Body of pancreas (tissue), 4 donors: ENCODE measurements around the gene ITGB1BP1. TPM values are rescaled to one million over a fixed set of nuclear protein-coding genes. Genes with fewer than 3 reads are reported as not detected.
A peak's percentile ranks its signal among the peaks of the same experiment; 100 is the strongest.
"Not testable (repeated sequence)": the region's sequence is repeated elsewhere in the genome, so short reads cannot be mapped to it uniquely, and the experiment has no call there.

Experiments
- ATAC-seq: fragments of 150-250 bp; one replicate; pipeline ENCODE4 v1.9.1; 2016
- DNase-seq, 4 donors: peaks; one replicate each; pipeline ENCODE4 v3.0.0-alpha.2; 2019
- H3K27ac ChIP-seq, 4 donors: fragments of 200-600 bp; sonication (generic); 1 replicate in 3 of 4; 2 replicates in 1 of 4; pipeline versions ENCODE4 v1.5.1 to v1.6.1; 2016 to 2019; ENCODE audit warnings: mild to moderate bottlenecking in 1 of 4, mixed read lengths in 1 of 4, moderate library complexity in 1 of 4
- H3K27me3 ChIP-seq, 2 donors: fragments of 200-600 bp; sonication (generic); one replicate each; pipeline ENCODE4 v1.6.0; 2016; ENCODE audit warnings: mild to moderate bottlenecking in 1 of 2
- H3K36me3 ChIP-seq, 2 donors: fragments of 200-600 bp; sonication (generic); replicated peaks in 1 of 2; 2 replicates each; pipeline ENCODE4 v1.5.1; 2016; ENCODE audit warnings: low read depth in 2 of 2; ENCODE audit not compliant: insufficient read depth in 1 of 2
- H3K4me1 ChIP-seq: fragments of 200-600 bp; sonication (generic); one replicate; pipeline ENCODE4 v1.6.0; 2016
- H3K4me3 ChIP-seq, 2 donors: fragments of 200-600 bp; sonication (generic); 1 replicate in 1 of 2; 2 replicates in 1 of 2; pipeline ENCODE4 v1.5.1; 2016 to 2019
- H3K9me3 ChIP-seq, 3 donors: fragments of 200-600 bp; sonication (generic); 1 replicate in 2 of 3; 2 replicates in 1 of 3; pipeline ENCODE4 v1.5.1; 2016
- POLR2A ChIP-seq, 3 donors: fragments of 450-650 bp; IDR thresholded peaks; one replicate each; pipeline ENCODE4 v1.6.1; 2016; ENCODE audit warnings: antibody characterized with exemption in 3 of 3, mild to moderate bottlenecking in 2 of 3
- WGBS, 2 donors: methylation state at CpG; one replicate each; pipeline ENCODE4 v1.1.5; 2017; 5-methylcytosine and 5-hydroxymethylcytosine counted together
- intact Hi-C: fragments of 100-400 bp; cut with DNase I; formaldehyde crosslinking; loops from one replicate; pipeline ENCODE4 v1.15.1; 2023
- total RNA-seq, 2 donors: library from RNA; depleted of rRNA; stranded (reverse); fragments of >200 nt; gene quantifications; one replicate each; pipeline ENCODE4 v1.1.0, GENCODE V29; 2016
- TF ChIP-seq, protein P1 (sequence below), 7 experiments: fragments of 450-650 bp in 4 of 7; fragments of 200-600 bp in 3 of 7; sonication (generic) in 3 of 7; IDR thresholded peaks; one replicate each; pipeline ENCODE4 v1.5.1; 2016 to 2019; ENCODE audit warnings: antibody characterized with exemption in 7 of 7

ITGB1BP1 gene
- total RNA-seq, 2 donors from 2014 or later, result 16.6 to 28.3 TPM

DNA sequence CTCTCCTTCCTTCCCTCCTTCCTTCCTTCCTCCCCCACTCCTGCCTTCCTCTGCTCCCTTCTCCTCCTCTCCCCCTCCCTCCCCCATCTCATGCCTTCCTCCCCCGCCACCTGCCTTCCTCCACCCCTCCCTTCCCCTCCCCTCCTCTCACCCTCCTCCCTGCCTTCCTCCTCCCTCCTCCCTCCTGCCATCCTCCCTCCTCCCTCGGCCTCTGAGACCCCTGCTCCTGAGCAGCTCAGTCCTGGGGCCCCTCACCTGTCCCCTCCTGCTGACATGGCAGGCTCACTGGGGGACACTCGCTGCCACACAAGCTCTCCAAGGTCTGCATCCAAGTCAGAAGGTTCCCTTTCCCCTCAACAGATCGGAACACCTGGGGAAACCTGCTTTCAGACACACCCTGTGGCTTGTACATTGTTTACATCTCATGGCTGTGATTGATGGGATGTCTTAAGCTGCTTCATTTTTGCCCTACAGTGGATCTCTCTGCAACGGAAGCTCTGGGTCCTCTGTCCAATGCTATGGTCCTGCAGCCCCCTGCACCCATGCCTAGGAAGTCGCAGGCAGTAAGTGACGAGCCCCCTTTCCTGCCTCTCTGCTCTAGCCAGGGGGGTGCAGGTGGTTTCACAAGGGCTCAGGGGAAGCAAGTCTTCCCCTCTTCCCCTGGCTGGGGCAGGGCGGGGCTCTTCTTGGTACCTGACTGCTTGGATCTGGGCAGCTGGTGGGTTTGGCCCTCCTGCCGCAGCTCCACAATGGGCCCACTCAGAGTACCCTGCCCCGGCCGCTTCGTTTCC lies 22.9 kb downstream of the ITGB1BP1 start:
- Histone ChIP-seq H3K9me3 (no peaks in the 10 kb centered on the region), H3K27me3 (no peaks in the 10 kb centered on the region), H3K4me1 (no peaks in the 10 kb centered on the region), H3K4me3 (no peak overlapping the region), H3K36me3 (peaks cover 0 to 1% of the 10 kb centered on the region in 2 donors), H3K27ac (no peak overlapping the region)
- ATAC-seq, result no peak
- TF ChIP-seq POLR2A (IDR thresholded peaks at IDR 0.05), result no peak
- TF ChIP-seq, protein P1, sequence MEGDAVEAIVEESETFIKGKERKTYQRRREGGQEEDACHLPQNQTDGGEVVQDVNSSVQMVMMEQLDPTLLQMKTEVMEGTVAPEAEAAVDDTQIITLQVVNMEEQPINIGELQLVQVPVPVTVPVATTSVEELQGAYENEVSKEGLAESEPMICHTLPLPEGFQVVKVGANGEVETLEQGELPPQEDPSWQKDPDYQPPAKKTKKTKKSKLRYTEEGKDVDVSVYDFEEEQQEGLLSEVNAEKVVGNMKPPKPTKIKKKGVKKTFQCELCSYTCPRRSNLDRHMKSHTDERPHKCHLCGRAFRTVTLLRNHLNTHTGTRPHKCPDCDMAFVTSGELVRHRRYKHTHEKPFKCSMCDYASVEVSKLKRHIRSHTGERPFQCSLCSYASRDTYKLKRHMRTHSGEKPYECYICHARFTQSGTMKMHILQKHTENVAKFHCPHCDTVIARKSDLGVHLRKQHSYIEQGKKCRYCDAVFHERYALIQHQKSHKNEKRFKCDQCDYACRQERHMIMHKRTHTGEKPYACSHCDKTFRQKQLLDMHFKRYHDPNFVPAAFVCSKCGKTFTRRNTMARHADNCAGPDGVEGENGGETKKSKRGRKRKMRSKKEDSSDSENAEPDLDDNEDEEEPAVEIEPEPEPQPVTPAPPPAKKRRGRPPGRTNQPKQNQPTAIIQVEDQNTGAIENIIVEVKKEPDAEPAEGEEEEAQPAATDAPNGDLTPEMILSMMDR (IDR thresholded peaks at IDR 0.05), result no peak
- DNase-seq, result no peak
- intact Hi-C loops, result no loop called here
- WGBS, 2 donors, result 87 to 91% methylated on average over 7 to 10 of the region's 12 CpGs

DNA sequence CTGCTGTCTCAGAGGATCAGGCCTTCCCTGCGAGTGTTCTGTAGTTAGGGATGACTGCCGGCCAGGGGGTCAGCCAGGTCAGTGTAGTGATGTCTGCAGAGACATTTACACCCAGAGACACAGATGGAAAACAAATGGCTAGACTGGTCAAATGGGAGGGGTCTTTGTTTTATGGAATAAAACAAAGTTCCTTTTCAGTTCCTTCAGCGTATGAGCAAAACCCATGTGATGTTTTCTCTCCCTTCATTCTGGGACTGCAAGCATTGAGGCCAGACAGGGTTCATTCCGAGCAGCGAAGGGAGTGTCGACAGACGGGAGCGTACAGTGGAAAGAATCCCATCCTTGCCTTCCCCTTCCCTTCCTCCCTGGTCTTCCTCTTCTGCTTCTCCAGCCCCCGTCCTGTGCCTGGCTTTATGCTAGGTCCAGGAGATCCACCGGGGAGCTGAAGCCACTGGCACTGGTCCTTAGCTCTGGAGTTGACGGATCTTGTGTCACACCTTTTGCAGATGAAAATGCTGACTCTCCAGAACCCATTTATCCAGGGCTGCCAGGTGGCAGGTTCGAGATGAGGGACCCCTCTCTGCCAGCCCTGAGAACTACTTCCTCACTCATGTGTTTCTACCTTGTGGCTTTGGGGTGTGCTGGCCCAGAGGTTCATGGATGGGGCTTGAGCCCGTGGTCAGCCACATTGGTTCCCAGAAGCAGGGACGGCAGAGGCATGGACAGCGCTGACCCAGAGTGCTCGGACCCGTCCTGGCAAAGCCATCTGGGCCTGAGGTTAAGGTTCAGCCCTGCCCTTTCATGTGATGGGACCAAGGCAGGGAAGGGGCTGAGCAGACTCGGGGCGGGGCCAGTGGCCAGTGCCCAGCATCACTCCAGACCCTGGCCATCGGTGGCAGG lies 24.2 kb downstream of the ITGB1BP1 start:
- Histone ChIP-seq H3K4me3 (no peak overlapping the region), H3K9me3 (no peaks in the 10 kb centered on the region), H3K27ac (no peak overlapping the region), H3K4me1 (no peaks in the 10 kb centered on the region), H3K27me3 (no peaks in the 10 kb centered on the region), H3K36me3 (no peaks in the 10 kb centered on the region)
- ATAC-seq (peak; percentile 39), DNase-seq (peak in 1 of 4 donors; percentile 28)
- TF ChIP-seq, protein P1 (IDR thresholded peaks at IDR 0.05), result no peak
- no peak for TF ChIP-seq POLR2A (IDR thresholded peaks at IDR 0.05)
- intact Hi-C loops, result no loop called here
- WGBS, 2 donors, result 82 to 88% methylated on average over 14 to 20 of the region's 20 CpGs

DNA sequence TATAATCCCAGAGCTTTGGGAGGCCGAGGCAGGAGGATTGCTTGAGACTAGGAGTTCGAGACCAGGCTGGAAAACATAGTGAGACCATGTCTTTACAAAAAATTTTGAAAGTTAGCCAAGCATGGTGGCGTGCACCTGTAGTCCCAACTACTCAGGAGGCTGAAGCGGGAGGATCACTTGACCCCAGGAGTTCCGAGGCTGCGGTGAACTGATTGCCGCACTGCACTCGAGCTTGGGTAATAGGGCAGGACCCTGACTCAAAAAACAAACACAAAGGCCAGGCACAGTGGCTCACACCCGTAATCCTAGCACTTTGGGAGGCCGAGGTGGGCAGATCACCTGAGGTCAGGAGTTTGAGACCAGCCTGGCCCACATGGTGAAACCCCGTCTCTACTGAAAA lies 25.1 kb downstream of the ITGB1BP1 start:
- H3K27me3 ChIP-seq, H3K9me3 ChIP-seq, H3K4me1 ChIP-seq, H3K36me3 ChIP-seq, H3K4me3 ChIP-seq, H3K27ac ChIP-seq, intact Hi-C loops, ATAC-seq, DNase-seq: not testable (repeated sequence)
- WGBS, 2 donors, result 95 to 99% methylated on average over 11 of the region's 11 CpGs

DNA sequence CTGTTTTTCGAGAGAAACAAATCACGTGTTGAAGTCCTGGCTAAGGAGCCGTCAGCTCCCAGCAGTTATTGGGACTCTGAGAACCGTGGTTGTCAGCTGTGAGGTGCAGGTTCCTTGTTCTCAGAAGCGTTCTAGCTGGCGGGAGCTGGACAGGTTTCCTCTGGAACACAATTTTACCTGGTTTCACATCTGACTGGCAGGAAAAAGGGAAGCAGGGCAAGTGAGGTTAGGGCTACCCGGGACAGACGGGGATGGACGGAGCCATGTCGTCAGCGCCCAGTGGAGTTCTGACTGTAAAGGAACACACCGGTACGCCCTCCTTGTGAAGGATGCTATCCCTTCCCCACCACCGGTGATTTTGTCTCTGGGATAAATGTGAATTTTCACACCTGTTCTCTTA lies 26.1 kb downstream of the ITGB1BP1 start:
- intact Hi-C loops, result no loop called here
- Histone ChIP-seq H3K27me3 (no peaks in the 10 kb centered on the region), H3K4me1 (no peaks in the 10 kb centered on the region), H3K4me3 (no peak overlapping the region), H3K36me3 (no peaks in the 10 kb centered on the region), H3K27ac (no peak overlapping the region), H3K9me3 (no peaks in the 10 kb centered on the region)
- DNase-seq (no peak), ATAC-seq (no peak)
- WGBS, 2 donors, result 92 to 94% methylated on average over 14 of the region's 14 CpGs
- no peak for TF ChIP-seq POLR2A (IDR thresholded peaks at IDR 0.05)
- TF ChIP-seq, protein P1 (IDR thresholded peaks at IDR 0.05), result no peak

DNA sequence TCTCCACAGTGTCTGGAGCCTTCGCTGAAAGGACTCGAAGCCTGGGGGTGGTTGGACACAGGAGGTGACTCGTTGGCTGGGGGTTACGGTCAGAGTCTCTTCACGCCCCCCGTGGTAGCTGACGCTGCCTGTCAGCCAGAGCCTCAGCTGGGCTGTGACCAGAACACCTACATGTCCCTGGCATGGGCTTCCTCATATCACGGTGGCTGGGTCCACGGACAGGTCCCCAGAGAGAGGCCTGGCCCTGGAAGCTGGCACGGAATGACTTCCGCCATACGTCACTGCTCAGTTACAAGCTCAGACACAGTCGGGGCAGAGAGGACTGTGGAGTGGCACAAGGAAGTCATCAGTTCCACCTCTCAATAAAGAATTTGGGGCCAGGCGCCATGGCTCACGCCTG lies 28.5 kb downstream of the ITGB1BP1 start:
- WGBS, 2 donors, result 93 to 100% methylated on average over 5 to 15 of the region's 15 CpGs
- intact Hi-C loops, result no loop called here
- TF ChIP-seq, protein P1 (IDR thresholded peaks at IDR 0.05), result no peak
- TF ChIP-seq POLR2A (IDR thresholded peaks at IDR 0.05), result no peak
- no peaks in the 10 kb centered on the region for H3K4me1 ChIP-seq
- H3K27me3 ChIP-seq, result no peaks in the 10 kb centered on the region
- ATAC-seq, result no peak
- DNase-seq, result no peak
- H3K36me3 ChIP-seq, result no peaks in the 10 kb centered on the region
- H3K27ac ChIP-seq, result no peak overlapping the region
- no peak overlapping the region for H3K4me3 ChIP-seq
- H3K9me3 ChIP-seq, result no peaks in the 10 kb centered on the region
